HFFc6 (cell line): ENCODE data around the gene ROCK2. TPM values are rescaled to one million over a fixed set of nuclear protein-coding genes. Genes with fewer than 3 reads are reported as not detected.

ENCODE experiments used
- DNase-seq: peaks from one replicate; pipeline ENCODE4 v3.0.0-alpha.2; 2018
- H3K27ac Mint-ChIP-seq: 2 replicates; pipeline ENCODE4 v1.8.0; 2020; ENCODE audit warnings: mild to moderate bottlenecking, mixed read lengths
- H3K27me3 Mint-ChIP-seq: 2 replicates; pipeline ENCODE4 v1.8.0; 2021; ENCODE audit warnings: mild to moderate bottlenecking, moderate library complexity, mixed read lengths; ENCODE audit not compliant: insufficient read depth
- H3K36me3 Mint-ChIP-seq: 2 replicates; pipeline ENCODE4 v1.8.0; 2021; ENCODE audit warnings: low read depth, mixed read lengths
- H3K4me1 Mint-ChIP-seq: 2 replicates; pipeline ENCODE4 v1.8.0; 2020; ENCODE audit warnings: low read depth, mixed read lengths
- H3K4me3 Mint-ChIP-seq: 2 replicates; pipeline ENCODE4 v1.8.0; 2020; ENCODE audit warnings: mild to moderate bottlenecking, moderate library complexity, mixed read lengths
- H3K9me3 Mint-ChIP-seq: 2 replicates; pipeline ENCODE4 v1.8.0; 2020; ENCODE audit warnings: mild to moderate bottlenecking, mixed read lengths
- total RNA-seq, 6 experiments: library from RNA; stranded (reverse); fragmentation: NEBNext Ultra II Directional; extraction: Animal tissue kit (Norgen Biotek cat#: 25700); gene quantifications; 2 replicates in 1 of 6; 3 replicates in 5 of 6; pipeline ENCODE4 v1.2.3, GENCODE V29; 2021
- TF ChIP-seq, protein P1 (sequence below): fragments of 200-600 bp; sonication (generic); IDR thresholded peaks from 2 replicates; pipeline ENCODE4 v1.5.0; 2021; ENCODE audit warnings: antibody characterized with exemption, mild to moderate bottlenecking

Gene ROCK2
- total RNA-seq, 6 experiments from 2014 or later = 41.6 to 54.3 (median 51.7) TPM

DNA sequence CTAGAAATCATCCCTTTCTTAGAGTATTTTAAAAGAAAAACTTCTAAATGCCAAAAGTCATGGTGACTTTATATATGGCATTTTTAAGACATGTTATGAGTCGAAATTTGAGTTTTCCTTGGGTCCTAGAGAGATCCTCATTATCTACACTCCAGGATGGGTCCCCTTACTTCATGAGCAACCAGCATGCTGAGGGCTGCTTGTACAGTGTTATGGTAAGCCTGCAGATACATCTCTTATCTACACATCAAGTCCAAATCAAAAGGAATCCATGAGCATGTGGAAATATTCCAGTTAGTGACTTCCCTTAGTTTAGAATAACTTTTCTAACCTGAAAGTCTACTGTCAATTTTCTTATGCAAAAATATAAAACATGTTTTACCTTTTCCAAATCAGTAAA is 130.5 kb downstream of the ROCK2 start:
- Mint-ChIP-seq H3K4me1 (peaks cover 43% of the 10 kb centered on the region), H3K4me3 (no peak overlapping the region), H3K9me3 (no peaks in the 10 kb centered on the region), H3K27ac (peak overlapping the region; percentile 13; the same call in 1 of the 2 replicates), H3K27me3 (peaks cover 6% of the 10 kb centered on the region), H3K36me3 (peaks cover 31% of the 10 kb centered on the region)
- no peak for DNase-seq
- TF ChIP-seq, protein P1, sequence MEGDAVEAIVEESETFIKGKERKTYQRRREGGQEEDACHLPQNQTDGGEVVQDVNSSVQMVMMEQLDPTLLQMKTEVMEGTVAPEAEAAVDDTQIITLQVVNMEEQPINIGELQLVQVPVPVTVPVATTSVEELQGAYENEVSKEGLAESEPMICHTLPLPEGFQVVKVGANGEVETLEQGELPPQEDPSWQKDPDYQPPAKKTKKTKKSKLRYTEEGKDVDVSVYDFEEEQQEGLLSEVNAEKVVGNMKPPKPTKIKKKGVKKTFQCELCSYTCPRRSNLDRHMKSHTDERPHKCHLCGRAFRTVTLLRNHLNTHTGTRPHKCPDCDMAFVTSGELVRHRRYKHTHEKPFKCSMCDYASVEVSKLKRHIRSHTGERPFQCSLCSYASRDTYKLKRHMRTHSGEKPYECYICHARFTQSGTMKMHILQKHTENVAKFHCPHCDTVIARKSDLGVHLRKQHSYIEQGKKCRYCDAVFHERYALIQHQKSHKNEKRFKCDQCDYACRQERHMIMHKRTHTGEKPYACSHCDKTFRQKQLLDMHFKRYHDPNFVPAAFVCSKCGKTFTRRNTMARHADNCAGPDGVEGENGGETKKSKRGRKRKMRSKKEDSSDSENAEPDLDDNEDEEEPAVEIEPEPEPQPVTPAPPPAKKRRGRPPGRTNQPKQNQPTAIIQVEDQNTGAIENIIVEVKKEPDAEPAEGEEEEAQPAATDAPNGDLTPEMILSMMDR = no peak

DNA sequence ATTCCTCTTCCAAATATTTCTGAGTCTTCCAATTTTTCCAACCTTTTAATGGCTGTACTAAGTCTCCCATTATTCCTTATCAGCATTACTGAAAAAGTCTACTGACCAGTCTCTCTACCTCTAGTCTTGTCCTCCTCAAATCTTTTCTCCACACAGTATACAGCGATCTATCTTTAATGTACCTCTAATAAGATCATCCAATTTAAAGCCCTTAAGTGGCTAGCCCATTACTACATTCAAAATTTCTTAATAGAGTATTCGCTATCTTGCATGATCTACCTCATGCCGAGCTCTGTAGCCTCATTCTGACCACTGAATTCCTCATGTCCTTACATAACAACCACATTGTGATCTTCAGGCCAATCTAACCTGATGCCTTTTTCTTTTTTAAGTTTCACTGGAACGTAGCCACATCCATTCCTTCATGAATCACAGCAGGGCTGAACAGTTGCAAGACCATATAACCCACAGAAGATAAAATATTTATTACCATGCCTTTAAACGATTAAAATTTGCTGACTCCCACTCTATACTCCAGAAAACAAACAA is 131.3 kb downstream of the ROCK2 start:
- DNase-seq = peak; percentile 74
- H3K4me1 Mint-ChIP-seq = peaks cover 43% of the 10 kb centered on the region
- peaks cover 6% of the 10 kb centered on the region for H3K27me3 Mint-ChIP-seq
- H3K36me3 Mint-ChIP-seq = peaks cover 31% of the 10 kb centered on the region
- no peak overlapping the region for H3K4me3 Mint-ChIP-seq
- peak overlapping the region; percentile 14 for H3K27ac Mint-ChIP-seq
- H3K9me3 Mint-ChIP-seq = no peaks in the 10 kb centered on the region
- TF ChIP-seq, protein P1 = no peak

DNA sequence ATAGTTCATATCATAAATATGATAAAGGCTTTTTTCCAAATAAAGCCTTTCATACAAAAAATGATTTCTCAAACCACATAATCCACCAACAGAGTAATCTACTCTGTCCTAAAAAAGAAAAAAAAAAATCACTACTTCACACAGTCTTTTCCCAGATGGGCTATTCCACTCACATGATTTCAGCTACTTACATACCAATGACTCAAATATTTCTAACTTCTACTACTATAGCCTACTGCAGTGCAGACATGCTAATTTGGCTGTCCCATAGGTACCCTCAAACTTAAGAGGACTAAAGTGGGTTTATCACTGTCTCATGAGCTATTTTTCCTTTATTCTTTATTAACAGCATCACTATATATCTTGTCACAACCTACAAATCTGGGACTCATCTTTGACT is 131.8 kb downstream of the ROCK2 start:
- H3K36me3 Mint-ChIP-seq = peaks cover 30% of the 10 kb centered on the region
- no peak overlapping the region for H3K4me3 Mint-ChIP-seq
- peaks cover 6% of the 10 kb centered on the region for H3K27me3 Mint-ChIP-seq
- TF ChIP-seq, protein P1 = no peak
- no peaks in the 10 kb centered on the region for H3K9me3 Mint-ChIP-seq
- DNase-seq = no peak
- peaks cover 43% of the 10 kb centered on the region for H3K4me1 Mint-ChIP-seq
- H3K27ac Mint-ChIP-seq = no peak overlapping the region

DNA sequence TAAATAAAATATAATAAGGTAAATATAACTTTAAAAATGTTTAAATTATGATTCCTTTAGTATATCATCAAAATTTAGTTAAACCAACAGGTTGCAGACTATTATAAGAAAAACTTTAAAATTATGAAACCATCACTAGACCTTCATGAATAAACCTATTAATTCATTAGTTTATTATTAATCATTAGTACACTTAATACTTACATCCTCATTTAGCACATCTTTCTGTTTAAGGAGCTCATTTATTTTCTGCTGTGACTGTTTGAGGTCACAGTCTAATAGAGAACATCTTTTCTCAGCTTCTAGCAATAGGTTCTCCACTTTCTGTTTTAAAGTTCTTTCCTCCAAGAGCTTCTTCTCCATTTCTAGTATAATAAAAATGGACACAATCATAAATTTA is 136.4 kb downstream of the ROCK2 start:
- H3K4me3 Mint-ChIP-seq = no peak overlapping the region
- H3K9me3 Mint-ChIP-seq = no peaks in the 10 kb centered on the region
- no peak overlapping the region for H3K27ac Mint-ChIP-seq
- TF ChIP-seq, protein P1 = no peak
- peaks cover 30% of the 10 kb centered on the region for H3K4me1 Mint-ChIP-seq
- peaks cover 21% of the 10 kb centered on the region for H3K36me3 Mint-ChIP-seq
- H3K27me3 Mint-ChIP-seq = no peaks in the 10 kb centered on the region; the same call in 1 of the 2 replicates
- DNase-seq = no peak

DNA sequence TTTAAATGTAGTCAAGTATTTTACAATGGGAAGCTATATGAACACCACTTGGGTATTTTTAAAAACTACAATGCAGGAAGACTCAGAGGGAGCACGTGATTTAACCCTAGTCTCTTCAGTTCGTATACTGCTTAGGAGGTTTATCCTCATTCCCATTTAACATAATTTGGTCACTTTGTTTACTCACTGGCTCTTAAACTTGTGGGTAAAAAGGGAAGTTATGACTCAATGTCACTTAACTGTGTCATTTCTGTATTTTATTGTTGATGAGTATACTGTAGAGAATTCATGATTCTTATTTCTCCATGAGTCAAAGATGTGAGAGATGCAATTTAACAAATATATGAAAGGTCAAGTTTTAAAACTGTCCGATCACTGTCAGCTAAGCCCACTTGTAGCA is 141.0 kb downstream of the ROCK2 start:
- DNase-seq = peak; percentile 85
- TF ChIP-seq, protein P1 = no peak
- H3K27ac Mint-ChIP-seq = peak overlapping the region; percentile 33
- peaks cover 25% of the 10 kb centered on the region for H3K4me1 Mint-ChIP-seq
- no peaks in the 10 kb centered on the region for H3K9me3 Mint-ChIP-seq
- H3K27me3 Mint-ChIP-seq = no peaks in the 10 kb centered on the region; the same call in 1 of the 2 replicates
- peaks cover 31% of the 10 kb centered on the region for H3K36me3 Mint-ChIP-seq
- H3K4me3 Mint-ChIP-seq = peak overlapping the region; percentile 14; the same call in 1 of the 2 replicates

DNA sequence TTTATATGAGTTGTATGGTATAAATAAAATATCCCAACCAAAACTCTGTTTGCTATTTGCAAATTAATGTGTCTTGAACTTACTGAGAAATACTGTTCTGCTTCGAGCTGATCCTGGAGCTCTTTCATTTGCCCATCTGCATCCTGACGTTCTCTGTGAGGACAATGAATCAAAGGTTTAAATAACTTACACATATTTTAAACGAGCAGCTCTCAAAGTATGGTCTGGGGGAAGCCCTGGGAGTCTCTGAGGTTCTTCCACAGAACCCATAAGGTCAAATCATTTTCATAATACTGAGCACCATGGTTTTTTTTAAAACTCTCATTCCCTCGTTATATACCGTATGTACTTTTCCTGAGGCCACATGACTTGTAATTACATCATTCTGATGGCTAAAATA is 142.5 kb downstream of the ROCK2 start:
- no peak overlapping the region for H3K27ac Mint-ChIP-seq
- no peaks in the 10 kb centered on the region for H3K9me3 Mint-ChIP-seq
- no peak for DNase-seq
- peaks cover 25% of the 10 kb centered on the region for H3K4me1 Mint-ChIP-seq
- H3K36me3 Mint-ChIP-seq = peaks cover 27% of the 10 kb centered on the region
- H3K4me3 Mint-ChIP-seq = no peak overlapping the region
- TF ChIP-seq, protein P1 = no peak
- H3K27me3 Mint-ChIP-seq = no peaks in the 10 kb centered on the region; the same call in 1 of the 2 replicates
